ENCODE results near the gene CCDC150. TPM values are rescaled to one million over a fixed set of nuclear protein-coding genes. Genes with fewer than 3 reads are reported as not detected.

The CCDC150 gene
- total and polyA plus RNA-seq, 9 of the 15 experiments (the other 6 are each of a cell fraction or from before 2014, with no cell fraction given), result 4.4 to 23.1 (median 11.3) TPM

GRCh38 chr2:196639180-196640030, at the start of gene CCDC150 (continued):
- TF ChIP-seq POLR2B (IDR thresholded peaks at IDR 0.05; ENCODE audit: low read depth, partially characterized antibody) (peak; percentile 56), NFRKB (IDR thresholded peaks at IDR 0.05; ENCODE audit: low read depth) (no peak), ZNF551 (CRISPR knock-in tag; IDR thresholded peaks at IDR 0.05) (no peak), GABPB1 (CRISPR knock-in tag; IDR thresholded peaks at IDR 0.05) (peak; percentile 87), PML (IDR thresholded peaks at IDR 0.05; ENCODE audit: low read length) (0 out of 2 replicates have a peak, but pooled peaks have one; percentile 28), C11orf30 (IDR thresholded peaks at IDR 0.05; ENCODE audit: low read depth) (peak; percentile 45), FIP1L1 (IDR thresholded peaks at IDR 0.05; ENCODE audit: low read depth, low read length, poor library complexity, severe bottlenecking) (no peak), RNF2 (IDR thresholded peaks at IDR 0.05) (no peak), GTF3C2 (IDR thresholded peaks at IDR 0.05; ENCODE audit: borderline replicate concordance, extremely low read depth, insufficient read length) (no peak), PTRF (tag; IDR thresholded peaks at IDR 0.05) (no peak), XRCC5 (IDR thresholded peaks at IDR 0.05; ENCODE audit: low read depth, low read length) (no peak), ZNF668 (CRISPR knock-in tag; IDR thresholded peaks at IDR 0.05) (no peak), ZC3H4 (CRISPR knock-in tag; IDR thresholded peaks at IDR 0.05; ENCODE audit: borderline replicate concordance) (no peak), SREBF1 (IDR thresholded peaks at IDR 0.05; ENCODE audit: borderline replicate concordance, low read depth, low read length) (0 out of 2 replicates have a peak, but pooled peaks have one; percentile 37), ZBED1 (IDR thresholded peaks at IDR 0.05) (no peak), E2F6 (IDR thresholded peaks at IDR 0.05; ENCODE audit: borderline replicate concordance in 1 of 2, extremely low read depth in 1 of 2, insufficient read depth in 1 of 2, insufficient read length in 1 of 2, low read depth in 1 of 2, low read length in 1 of 2, poor library complexity in 1 of 2, severe bottlenecking in 1 of 2) (peak in 1 of 2 experiments; percentile 19), SIN3A (IDR thresholded peaks at IDR 0.05; ENCODE audit: borderline replicate concordance in 2 of 2, control insufficient read depth in 1 of 2, low read depth in 2 of 2, low read length in 2 of 2) (peak in 1 of 2 experiments; percentile 18; a peak in 1 of 4 replicates), CSDE1 (IDR thresholded peaks at IDR 0.05) (no peak), ZBTB7A (IDR thresholded peaks at IDR 0.05; ENCODE audit: borderline replicate concordance, control insufficient read depth, low read depth, low read length) (peak; percentile 97), ATF7 (IDR thresholded peaks at IDR 0.05) (peak; percentile 65), BCOR (IDR thresholded peaks at IDR 0.05) (0 out of 2 replicates have a peak, but pooled peaks have one; percentile 7), ZFP36 (IDR thresholded peaks at IDR 0.05; ENCODE audit: low read depth, low read length, partially characterized antibody) (no peak), RUNX1 (IDR thresholded peaks at IDR 0.05; ENCODE audit: low read depth) (no peak), ZFP30 (CRISPR knock-in tag; IDR thresholded peaks at IDR 0.05; ENCODE audit: borderline replicate concordance) (no peak), NRF1 (conservative IDR thresholded peaks at IDR 0.05 in 1 of 2, IDR thresholded peaks at IDR 0.05 in 1 of 2) (peak; percentile 96 to 97)

All from K562 (cell line).